Upper lobe of right lung (tissue), 1 donor: Measurements from ENCODE around the gene BATF3. TPM values are rescaled to one million over a fixed set of nuclear protein-coding genes. Genes with fewer than 3 reads are reported as not detected.

Experiments used
- ATAC-seq: fragments of 200-7000 bp; cut with Tn5 transposase; one replicate; pipeline ENCODE4 v1.9.1; 2020; ENCODE audit warnings: mild to moderate bottlenecking, moderate library complexity
- DNase-seq: peaks from one replicate; pipeline ENCODE4 v3.0.0-alpha.2; 2020
- H3K27ac ChIP-seq: fragments of 200-600 bp; one replicate; pipeline ENCODE4 v1.8.0; 2022
- H3K27me3 ChIP-seq: fragments of 200-600 bp; one replicate; pipeline ENCODE4 v1.8.0; 2022; ENCODE audit warnings: mild to moderate bottlenecking
- H3K36me3 ChIP-seq: fragments of 200-600 bp; one replicate; pipeline ENCODE4 v1.8.0; 2022
- H3K4me1 ChIP-seq: fragments of 200-600 bp; one replicate; pipeline ENCODE4 v1.8.0; 2022
- H3K4me3 ChIP-seq: fragments of 200-600 bp; one replicate; pipeline ENCODE4 v1.8.0; 2022; ENCODE audit warnings: mild to moderate bottlenecking
- H3K9me3 ChIP-seq: fragments of 200-600 bp; one replicate; pipeline ENCODE4 v1.8.0; 2022
- CTCF ChIP-seq: fragments of 200-600 bp; IDR thresholded peaks from one replicate; pipeline ENCODE4 v1.8.0; 2022; ENCODE audit warnings: antibody characterized with exemption
- intact Hi-C: fragments of 100-400 bp; cut with DNase I; formaldehyde crosslinking; loops from one replicate; pipeline ENCODE4 v1.11.0; 2022
- total RNA-seq: library from RNA; stranded (reverse); fragmentation: NEBNext Ultra II Directional; extraction: Animal tissue kit (Norgen Biotek cat#: 25700); gene quantifications from one replicate; pipeline ENCODE4 v1.2.1, GENCODE V29; 2021
- donor health status: DM: no; HTN: yes; CAD: no; lungs with severe emphysema.

Gene BATF3
- total RNA-seq, 1 donor from 2014 or later: 10.0 TPM

- Histone ChIP-seq H3K4me1 (peaks cover 26% of the 10 kb centered on the region), H3K27me3 (peaks cover 4% of the 10 kb centered on the region), H3K36me3 (no peaks in the 10 kb centered on the region), H3K27ac (no peak overlapping the region), H3K9me3 (no peaks in the 10 kb centered on the region), H3K4me3 (no peak overlapping the region)
- TF ChIP-seq CTCF: no peak
- DNase-seq (no peak), ATAC-seq (no peak)
- intact Hi-C loops: no loop called here
Observed at GRCh38 chr1:212696721-212697331, 2.8 kb downstream of the BATF3 start.

GRCh38 chr1:212692774-212693644 lies 6.6 kb downstream of the BATF3 start:
- H3K4me1 ChIP-seq: peaks cover 2% of the 10 kb centered on the region
- no peak overlapping the region for H3K4me3 ChIP-seq
- no peak for TF ChIP-seq CTCF
- no peaks in the 10 kb centered on the region for H3K9me3 ChIP-seq
- no peak for DNase-seq
- intact Hi-C loops: no loop called here
- ATAC-seq: no peak
- H3K36me3 ChIP-seq: no peaks in the 10 kb centered on the region
- peaks cover 4% of the 10 kb centered on the region for H3K27me3 ChIP-seq
- no peak overlapping the region for H3K27ac ChIP-seq

- Histone ChIP-seq H3K27me3 (peaks cover 4% of the 10 kb centered on the region), H3K36me3 (no peaks in the 10 kb centered on the region), H3K4me3 (no peak overlapping the region), H3K27ac (no peak overlapping the region), H3K4me1 (no peaks in the 10 kb centered on the region), H3K9me3 (no peaks in the 10 kb centered on the region)
- no peak for TF ChIP-seq CTCF
- intact Hi-C loops: no loop called here
- ATAC-seq: no peak
- DNase-seq: no peak
Observed at GRCh38 chr1:212691561-212692071, 8.0 kb downstream of the BATF3 start.

GRCh38 chr1:212690816-212691403 lies 8.7 kb downstream of the BATF3 start:
- Histone ChIP-seq H3K4me1 (no peaks in the 10 kb centered on the region), H3K27me3 (peaks cover 4% of the 10 kb centered on the region), H3K4me3 (no peak overlapping the region), H3K9me3 (no peaks in the 10 kb centered on the region), H3K36me3 (no peaks in the 10 kb centered on the region), H3K27ac (no peak overlapping the region)
- intact Hi-C loops: no loop called here
- TF ChIP-seq CTCF: no peak
- DNase-seq: no peak
- no peak for ATAC-seq

- no peak for TF ChIP-seq CTCF
- DNase-seq (no peak), ATAC-seq (no peak)
- intact Hi-C loops: no loop called here
- Histone ChIP-seq H3K9me3 (no peaks in the 10 kb centered on the region), H3K27me3 (no peaks in the 10 kb centered on the region), H3K4me1 (no peaks in the 10 kb centered on the region), H3K27ac (no peak overlapping the region), H3K4me3 (no peak overlapping the region), H3K36me3 (no peaks in the 10 kb centered on the region)
Observed at GRCh38 chr1:212689758-212690529, 9.7 kb downstream of the BATF3 start.
